IMR-90 (cell line): ENCODE results near the gene EEIG2. TPM values are rescaled to one million over a fixed set of nuclear protein-coding genes. Genes with fewer than 3 reads are reported as not detected.

Source experiments
- ELK1 ChIP-seq: fragments of 150-350 bp; IDR thresholded peaks from 2 replicates; pipeline ENCODE4 v1.6.1; 2016; ENCODE audit warnings: low read depth, mild to moderate bottlenecking, low read length, moderate library complexity, borderline replicate concordance
- MAZ ChIP-seq: IDR thresholded peaks from 2 replicates; pipeline ENCODE4 v1.6.1; 2012; ENCODE audit warnings: low read depth, mild to moderate bottlenecking, low read length, improper control_type of control experiment, moderate library complexity, borderline replicate concordance
- SMC3 ChIP-seq: fragments of 150-350 bp; IDR thresholded peaks from 2 replicates; pipeline ENCODE4 v1.6.1; 2016; ENCODE audit warnings: low read depth, mild to moderate bottlenecking, antibody characterized with exemption, low read length, moderate library complexity
- USF2 ChIP-seq: fragments of 150-350 bp; IDR thresholded peaks from 2 replicates; pipeline ENCODE4 v1.6.1; 2017; ENCODE audit warnings: mild to moderate bottlenecking, antibody characterized with exemption, low read length, low read depth
- polyA plus RNA-seq, 3 experiments: library from polyadenylated mRNA; depleted of rRNA; stranded (reverse); fragments of >200 nt; gene quantifications; 2 replicates each; pipeline ENCODE4 v1.2.3, GENCODE V29; 2012; ENCODE audit warnings: low replicate concordance in 1 of 3
- total RNA-seq: library from RNA; depleted of rRNA; stranded (reverse); fragments of >200 nt; gene quantifications from 2 replicates; pipeline ENCODE4 v1.2.3, GENCODE V29; 2012

Gene EEIG2
- total and polyA plus RNA-seq, 2 of the 4 experiments (the other 2 are of a cell fraction), result 1.7 to 4.8 TPM

- TF ChIP-seq ELK1 (no peak), MAZ (peak; percentile 84; the same call in 1 of the 2 replicates), USF2 (no peak), SMC3 (no peak)
These were observed at the start of gene EEIG2 (continued) for GRCh38 chr1:108559215-108560186.
